OCI-LY1 (cell line): ENCODE measurements around the gene E2F1.
A peak's percentile ranks its signal among the peaks of the same experiment; 100 is the strongest.

ENCODE experiments used
- H2AFZ ChIP-seq: fragments of 200-600 bp; sonication (generic), shearing (Covaris generic); 2 replicates; pipeline ENCODE4 v1.6.0; 2014; ENCODE audit warnings: antibody characterized with exemption, mild to moderate bottlenecking, low read length
- H3F3A ChIP-seq: fragments of 200-600 bp; sonication (generic), shearing (Covaris generic); 2 replicates; pipeline ENCODE4 v1.6.0; 2014; ENCODE audit warnings: mild to moderate bottlenecking, antibody characterized with exemption, low read length, moderate library complexity; ENCODE audit not compliant: insufficient read depth
- H3K27ac ChIP-seq: fragments of 200-600 bp; sonication (generic); 2 replicates; pipeline ENCODE4 v1.5.1; 2014; ENCODE audit warnings: low read length, mixed run types, mild to moderate bottlenecking, low read depth; ENCODE audit not compliant: poor library complexity, severe bottlenecking
- H3K27me3 ChIP-seq: fragments of 200-600 bp; sonication (generic); 2 replicates; pipeline ENCODE4 v1.6.0; 2014; ENCODE audit warnings: antibody characterized with exemption, mild to moderate bottlenecking, low read length, moderate library complexity; ENCODE audit not compliant: insufficient read depth
- H3K36me3 ChIP-seq: fragments of 200-600 bp; sonication (generic); 2 replicates; pipeline ENCODE4 v1.6.1; 2014; ENCODE audit warnings: mild to moderate bottlenecking, antibody characterized with exemption, low read length, moderate library complexity, mixed read lengths; ENCODE audit not compliant: insufficient read depth
- H3K4me1 ChIP-seq: fragments of 200-600 bp; sonication (generic); 2 replicates; pipeline ENCODE4 v1.5.1; 2014; ENCODE audit warnings: mild to moderate bottlenecking, low read length, moderate library complexity; ENCODE audit not compliant: insufficient read depth, severe bottlenecking
- H3K4me2 ChIP-seq: fragments of 200-600 bp; sonication (generic), shearing (Covaris generic); 2 replicates; pipeline ENCODE4 v1.6.1; 2014; ENCODE audit warnings: low read length
- H3K4me3 ChIP-seq: fragments of 200-600 bp; sonication (generic); 2 replicates; pipeline ENCODE4 v1.5.1; 2014; ENCODE audit warnings: low read length, low read depth, mild to moderate bottlenecking, mixed read lengths; ENCODE audit not compliant: poor library complexity, severe bottlenecking
- H3K79me2 ChIP-seq: fragments of 200-600 bp; shearing (Covaris generic); 2 replicates; pipeline ENCODE4 v1.6.1; 2016; ENCODE audit warnings: mixed run types, low read length, mixed read lengths; ENCODE audit not compliant: insufficient read depth
- H3K9ac ChIP-seq: fragments of 200-600 bp; sonication (generic), shearing (Covaris generic); 2 replicates; pipeline ENCODE4 v1.6.1; 2014; ENCODE audit warnings: mild to moderate bottlenecking, low read length, mixed read lengths
- H3K9me2 ChIP-seq: fragments of 200-600 bp; sonication (generic), shearing (Covaris generic); 2 replicates; pipeline ENCODE4 v1.6.1; 2014; ENCODE audit warnings: low read depth, mild to moderate bottlenecking, low read length, mixed read lengths
- H3K9me3 ChIP-seq: fragments of 200-600 bp; shearing (Covaris generic); 2 replicates; pipeline ENCODE4 v1.6.1; 2014; ENCODE audit warnings: low read length, mixed read lengths
- H4K20me1 ChIP-seq: fragments of 200-600 bp; sonication (generic), shearing (Covaris generic); 2 replicates; pipeline ENCODE4 v1.6.0; 2016; ENCODE audit warnings: mild to moderate bottlenecking, low read length; ENCODE audit not compliant: insufficient read depth
- CTCF ChIP-seq: fragments of 200-600 bp; sonication (generic), shearing (Covaris generic); IDR thresholded peaks from 2 replicates; pipeline ENCODE4 v1.5.1; 2017; ENCODE audit warnings: mild to moderate bottlenecking, antibody characterized with exemption, low read length, moderate library complexity, mixed read lengths
- EZH2 ChIP-seq: fragments of 200-600 bp; sonication (generic), shearing (Covaris generic); IDR thresholded peaks from 2 replicates; pipeline ENCODE4 v1.8.0; 2017; ENCODE audit warnings: borderline replicate concordance, mixed run types, mild to moderate bottlenecking, antibody characterized with exemption, low read length, moderate library complexity, mixed read lengths

The E2F1 gene

DNA sequence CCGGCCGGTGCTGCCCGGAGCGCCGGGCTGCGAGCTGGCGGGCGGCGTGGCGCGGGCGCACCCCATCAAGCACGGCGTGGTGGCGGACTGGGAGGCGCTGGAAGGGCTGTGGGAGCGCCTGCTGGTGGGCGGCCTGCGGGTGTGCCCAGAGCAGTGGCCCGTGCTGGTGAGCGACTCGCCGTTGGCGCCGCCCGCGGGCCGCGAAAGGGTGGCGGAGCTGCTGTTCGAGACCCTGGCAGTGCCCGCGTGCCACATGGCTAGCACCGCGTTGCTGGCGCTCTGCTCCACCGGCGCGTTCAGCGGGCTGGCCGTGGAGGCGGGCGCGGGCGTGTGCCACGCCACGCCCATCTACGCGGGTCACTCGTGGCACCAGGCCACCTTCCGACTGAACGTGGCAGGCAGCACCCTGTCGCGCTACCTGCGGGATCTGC, 18.9 kb downstream of the E2F1 start:
- H3F3A ChIP-seq, result no peaks in the 10 kb centered on the region
- H2AFZ ChIP-seq, result no peak overlapping the region
- H3K79me2 ChIP-seq, result no peaks in the 10 kb centered on the region
- H3K9me3 ChIP-seq, result no peaks in the 10 kb centered on the region
- peaks cover 51% of the 10 kb centered on the region for H3K36me3 ChIP-seq
- no peaks in the 10 kb centered on the region for H4K20me1 ChIP-seq
- peak overlapping the region; percentile 59 for H3K4me3 ChIP-seq
- H3K4me1 ChIP-seq, result peaks cover 94% of the 10 kb centered on the region
- no peaks in the 10 kb centered on the region for H3K27me3 ChIP-seq
- H3K9ac ChIP-seq, result peak overlapping the region; percentile 49
- H3K27ac ChIP-seq, result peak overlapping the region; percentile 80
- TF ChIP-seq CTCF, result no peak
- no peak for TF ChIP-seq EZH2
- no peaks in the 10 kb centered on the region for H3K9me2 ChIP-seq
- peak overlapping the region; percentile 72 for H3K4me2 ChIP-seq

- H3K36me3 ChIP-seq, result peaks cover 49% of the 10 kb centered on the region
- no peak for TF ChIP-seq EZH2
- no peak for TF ChIP-seq CTCF
- no peaks in the 10 kb centered on the region for H3K9me3 ChIP-seq
- no peaks in the 10 kb centered on the region for H3K79me2 ChIP-seq
- peak within 1 kb of the TSS; percentile 72 for H3K4me2 ChIP-seq
- H2AFZ ChIP-seq, result no peak within 1 kb of the TSS
- peaks cover 87% of the 10 kb centered on the region for H3K4me1 ChIP-seq
- peak within 1 kb of the TSS; percentile 59 for H3K4me3 ChIP-seq
- H3K27ac ChIP-seq, result peak within 1 kb of the TSS; percentile 80
- no peaks in the 10 kb centered on the region for H3K9me2 ChIP-seq
- peak within 1 kb of the TSS; percentile 49 for H3K9ac ChIP-seq
- H4K20me1 ChIP-seq, result no peaks in the 10 kb centered on the region
- no peaks in the 10 kb centered on the region for H3F3A ChIP-seq
- no peaks in the 10 kb centered on the region for H3K27me3 ChIP-seq
Measured at GRCh38 chr20:33666293-33667244, 19.6 kb downstream of the E2F1 start, which contains the start of gene ACTL10. Gene ACTL10, plus strand, starts transcription at chr20:33666943. Its CDS starts 555 bp downstream, at chr20:33667498.

GRCh38 chr20:33664762-33665144, 21.4 kb downstream of the E2F1 start:
- Histone ChIP-seq H2AFZ (no peak overlapping the region), H3K36me3 (peaks cover 48% of the 10 kb centered on the region), H3K79me2 (no peaks in the 10 kb centered on the region), H3K9ac (peak overlapping the region; percentile 86), H4K20me1 (no peaks in the 10 kb centered on the region), H3K9me2 (no peaks in the 10 kb centered on the region), H3K27me3 (no peaks in the 10 kb centered on the region), H3K4me2 (peak overlapping the region; percentile 85), H3K4me3 (peak overlapping the region; percentile 70), H3K27ac (peak overlapping the region; percentile 79), H3K4me1 (peaks cover 79% of the 10 kb centered on the region), H3K9me3 (no peaks in the 10 kb centered on the region), H3F3A (no peaks in the 10 kb centered on the region)
- no peak for TF ChIP-seq EZH2
- TF ChIP-seq CTCF, result no peak
